ENCODE results near the gene BICDL2.
A peak's percentile ranks its signal among the peaks of the same experiment; 100 is the strongest.
"Not testable (repeated sequence)": the region's sequence is repeated elsewhere in the genome, so short reads cannot be mapped to it uniquely, and the experiment has no call there.

BICDL2 gene

GRCh38 chr16:3059041-3059722 is 22.4 kb upstream of the BICDL2 start:
- no peaks in the 10 kb centered on the region for H3K36me3 ChIP-seq (ENCODE audit: control insufficient read depth, insufficient read depth, low read length)
- H3K79me2 ChIP-seq, result no peaks in the 10 kb centered on the region
- no peaks in the 10 kb centered on the region for H3K9me3 ChIP-seq (ENCODE audit: control insufficient read depth, low read length)
- peak overlapping the region; percentile 99 for H3K4me2 ChIP-seq (ENCODE audit: low read length)
- peak; percentile 98 for TF ChIP-seq CTCF (IDR thresholded peaks at IDR 0.05)
- H3K4me3 ChIP-seq (ENCODE audit: low read depth, low read length), result peak overlapping the region; percentile 99
- peak overlapping the region; percentile 93 for H2AFZ ChIP-seq
- peak overlapping the region; percentile 71 for H3K27ac ChIP-seq
- no peaks in the 10 kb centered on the region for H3K4me1 ChIP-seq
- H3K27me3 ChIP-seq (ENCODE audit: control insufficient read depth, insufficient read depth, low read length), result no peaks in the 10 kb centered on the region
- peak overlapping the region; percentile 25 for H3K9ac ChIP-seq

- H3K27me3 ChIP-seq (ENCODE audit: control insufficient read depth, insufficient read depth, low read length), result no peaks in the 10 kb centered on the region
- no peaks in the 10 kb centered on the region for H3K36me3 ChIP-seq (ENCODE audit: control insufficient read depth, insufficient read depth, low read length)
- H3K9ac ChIP-seq, result peak overlapping the region; percentile 25
- no peaks in the 10 kb centered on the region for H3K9me3 ChIP-seq (ENCODE audit: control insufficient read depth, low read length)
- H2AFZ ChIP-seq, result peak overlapping the region; percentile 93
- H3K27ac ChIP-seq, result no peak overlapping the region
- H3K4me2 ChIP-seq (ENCODE audit: low read length), result peak overlapping the region; percentile 99
- TF ChIP-seq CTCF (IDR thresholded peaks at IDR 0.05), result no peak
- H3K4me3 ChIP-seq (ENCODE audit: low read depth, low read length), result peak overlapping the region; percentile 99
- H3K79me2 ChIP-seq, result no peaks in the 10 kb centered on the region
- H3K4me1 ChIP-seq, result no peaks in the 10 kb centered on the region
These were observed 21.6 kb upstream of the BICDL2 start for GRCh38 chr16:3058139-3059030.

- Histone ChIP-seq H3K9me3 (ENCODE audit: control insufficient read depth, low read length) (no peaks in the 10 kb centered on the region), H3K4me1 (no peaks in the 10 kb centered on the region), H3K4me2 (ENCODE audit: low read length) (peak overlapping the region; percentile 99), H3K27me3 (ENCODE audit: control insufficient read depth, insufficient read depth, low read length) (no peaks in the 10 kb centered on the region), H3K4me3 (ENCODE audit: low read depth, low read length) (peak overlapping the region; percentile 99), H2AFZ (peak overlapping the region; percentile 93), H3K27ac (no peak overlapping the region), H3K9ac (no peak overlapping the region), H3K79me2 (no peaks in the 10 kb centered on the region), H3K36me3 (ENCODE audit: control insufficient read depth, insufficient read depth, low read length) (no peaks in the 10 kb centered on the region)
- no peak for TF ChIP-seq CTCF (IDR thresholded peaks at IDR 0.05)
These were observed 20.7 kb upstream of the BICDL2 start for GRCh38 chr16:3057181-3058138.

- H3K36me3 ChIP-seq (ENCODE audit: control insufficient read depth, insufficient read depth, low read length), result no peaks in the 10 kb centered on the region
- H3K4me1 ChIP-seq, result no peaks in the 10 kb centered on the region
- H3K27me3 ChIP-seq (ENCODE audit: control insufficient read depth, insufficient read depth, low read length), result no peaks in the 10 kb centered on the region
- TF ChIP-seq CTCF (IDR thresholded peaks at IDR 0.05), result no peak
- no peak overlapping the region for H3K4me3 ChIP-seq (ENCODE audit: low read depth, low read length)
- H3K4me2 ChIP-seq (ENCODE audit: low read length), result no peak overlapping the region
- no peak overlapping the region for H2AFZ ChIP-seq
- H3K9me3 ChIP-seq (ENCODE audit: control insufficient read depth, low read length), result no peaks in the 10 kb centered on the region
- no peaks in the 10 kb centered on the region for H3K79me2 ChIP-seq
- no peak overlapping the region for H3K9ac ChIP-seq
- H3K27ac ChIP-seq, result no peak overlapping the region
These were observed 19.8 kb upstream of the BICDL2 start for GRCh38 chr16:3056336-3057180.

GRCh38 chr16:3055734-3056115 is 19.0 kb upstream of the BICDL2 start:
- H3K4me2 ChIP-seq (ENCODE audit: low read length); H3K27me3 ChIP-seq (ENCODE audit: control insufficient read depth, insufficient read depth, low read length); H2AFZ ChIP-seq: not testable (repeated sequence)

More at GRCh38 chr16:3055734-3056115, 19.0 kb upstream of the BICDL2 start:
- not testable (repeated sequence) for H3K79me2 ChIP-seq; H3K9ac ChIP-seq; H3K27ac ChIP-seq; H3K4me3 ChIP-seq (ENCODE audit: low read depth, low read length); H3K36me3 ChIP-seq (ENCODE audit: control insufficient read depth, insufficient read depth, low read length); H3K4me1 ChIP-seq; H3K9me3 ChIP-seq (ENCODE audit: control insufficient read depth, low read length)

Data from parathyroid adenoma (tissue), 2 donors.